WTC11 (cell line): ENCODE measurements around the gene TTLL11. TPM values are rescaled to one million over a fixed set of nuclear protein-coding genes. Genes with fewer than 3 reads are reported as not detected.

Experiments used
- ATAC-seq: fragments of 200-7000 bp; cut with Tn5 transposase; 2 replicates; pipeline ENCODE4 v1.10.0; 2021; ENCODE audit warnings: mild to moderate bottlenecking, moderate library complexity
- CTCF ChIA-PET: fragments of 300-600 bp; sonication (Branson Sonifier 250); formaldehyde crosslinking; loops from one replicate; lab custom pipeline; 2021; ENCODE audit warnings: antibody characterized with exemption; lab: Charles Lee
- POLR2A ChIA-PET: fragments of 350-600 bp; sonication (Branson Sonifier 250); formaldehyde crosslinking; loops from one replicate; lab custom pipeline; 2021; ENCODE audit warnings: antibody characterized with exemption; lab: Charles Lee
- DNase-seq: peaks from one replicate; pipeline ENCODE4 v3.0.0; 2021; ENCODE audit warnings: low spot score
- H3K27ac Mint-ChIP-seq: 2 replicates; pipeline ENCODE4 v1.8.0; 2021; ENCODE audit warnings: mixed read lengths
- H3K27me3 Mint-ChIP-seq: 2 replicates; pipeline ENCODE4 v1.8.0; 2021; ENCODE audit warnings: low read depth, mild to moderate bottlenecking, moderate library complexity, mixed read lengths
- H3K36me3 Mint-ChIP-seq: 2 replicates; pipeline ENCODE4 v1.8.0; 2021; ENCODE audit warnings: mixed read lengths
- H3K4me1 Mint-ChIP-seq: 2 replicates; pipeline ENCODE4 v1.8.0; 2022; ENCODE audit warnings: mixed read lengths
- H3K4me3 Mint-ChIP-seq: 2 replicates; pipeline ENCODE4 v1.8.0; 2021; ENCODE audit warnings: mild to moderate bottlenecking, moderate library complexity, mixed read lengths
- H3K9me3 Mint-ChIP-seq: 2 replicates; pipeline ENCODE4 v1.8.0; 2021; ENCODE audit warnings: mixed read lengths
- ARID4B ChIP-seq: sonication (generic); formaldehyde crosslinking; IDR thresholded peaks from 2 replicates; pipeline ENCODE4 v1.8.0; 2023; ENCODE audit warnings: missing genetic modification reagents, mild to moderate bottlenecking, borderline replicate concordance
- CDX4 ChIP-seq: fragments of 250-450 bp; sonication (Bioruptor Pico); IDR thresholded peaks from 2 replicates; pipeline ENCODE4 v1.9.0; 2021; ENCODE audit warnings: moderate library complexity, mild to moderate bottlenecking, inconsistent platforms, borderline replicate concordance
- E2F4 ChIP-seq: sonication (generic); formaldehyde crosslinking; IDR thresholded peaks from 2 replicates; pipeline ENCODE4 v1.8.1; 2022; ENCODE audit warnings: low read depth, mild to moderate bottlenecking, moderate library complexity, missing genetic modification reagents, borderline replicate concordance
- ELF4 ChIP-seq: sonication (generic); formaldehyde crosslinking; IDR thresholded peaks from 2 replicates; pipeline ENCODE4 v1.8.1; 2022; ENCODE audit warnings: low read depth, mild to moderate bottlenecking, moderate library complexity, missing genetic modification reagents
- ETV6 ChIP-seq: sonication (generic); formaldehyde crosslinking; IDR thresholded peaks from 2 replicates; pipeline ENCODE4 v1.8.1; 2022; ENCODE audit warnings: mild to moderate bottlenecking, missing genetic modification reagents
- FOXK1 ChIP-seq: sonication (generic); formaldehyde crosslinking; IDR thresholded peaks from 2 replicates; pipeline ENCODE4 v1.8.0; 2022; ENCODE audit warnings: mild to moderate bottlenecking, moderate library complexity, missing genetic modification reagents
- FOXP4 ChIP-seq: sonication (generic); formaldehyde crosslinking; IDR thresholded peaks from 2 replicates; pipeline ENCODE4 v1.8.0; 2022; ENCODE audit warnings: mild to moderate bottlenecking, missing genetic modification reagents
- JUN ChIP-seq: sonication (generic); formaldehyde crosslinking; IDR thresholded peaks from 2 replicates; pipeline ENCODE4 v1.8.0; 2023; ENCODE audit warnings: mild to moderate bottlenecking, missing genetic modification reagents
- MYBL2 ChIP-seq: sonication (generic); formaldehyde crosslinking; IDR thresholded peaks from 2 replicates; pipeline ENCODE4 v1.8.1; 2023; ENCODE audit warnings: mild to moderate bottlenecking, moderate library complexity, missing genetic modification reagents
- NR2C2 ChIP-seq: sonication (generic); formaldehyde crosslinking; IDR thresholded peaks from 2 replicates; pipeline ENCODE4 v1.8.0; 2022; ENCODE audit warnings: mild to moderate bottlenecking, missing genetic modification reagents
- ZNF138 ChIP-seq: sonication (generic); formaldehyde crosslinking; conservative IDR thresholded peaks from 2 replicates; pipeline ENCODE4 v1.8.1; 2022; ENCODE audit warnings: mild to moderate bottlenecking, moderate library complexity, missing genetic modification reagents
- ZNF532 ChIP-seq: fragments of 250-450 bp; sonication (Bioruptor Pico); IDR thresholded peaks from 2 replicates; pipeline ENCODE4 v1.9.0; 2021; ENCODE audit warnings: mild to moderate bottlenecking, borderline replicate concordance
- total RNA-seq: library from RNA; stranded (reverse); gene quantifications from 3 replicates; pipeline ENCODE4 v1.2.3, GENCODE V29; 2021

TTLL11 gene
- total RNA-seq, 1 experiment from 2014 or later = 1.1 TPM

- ATAC-seq (no peak), DNase-seq (no peak)
- CTCF ChIA-PET = interaction anchor here (1.0 kb wide), 1 partner anchor 328 kb away, joined by 3 read pairs; no protein-coding TSS in a partner anchor
- Mint-ChIP-seq H3K27me3 (no peaks in the 10 kb centered on the region; the same call in 1 of the 2 replicates), H3K4me1 (peaks cover 3% of the 10 kb centered on the region), H3K9me3 (no peaks in the 10 kb centered on the region), H3K27ac (no peak overlapping the region), H3K36me3 (no peaks in the 10 kb centered on the region), H3K4me3 (no peak overlapping the region)
- TF ChIP-seq JUN (CRISPR knock-in tag) (no peak), ELF4 (CRISPR knock-in tag) (no peak), MYBL2 (CRISPR knock-in tag) (no peak), ZNF138 (no peak), ETV6 (CRISPR knock-in tag) (no peak), FOXK1 (CRISPR knock-in tag) (no peak), CDX4 (CRISPR knock-in tag) (no peak), ARID4B (CRISPR knock-in tag) (no peak), FOXP4 (no peak), NR2C2 (CRISPR knock-in tag) (no peak), ZNF532 (CRISPR knock-in tag) (no peak), E2F4 (no peak)
- POLR2A ChIA-PET = no interaction called here
Observed at GRCh38 chr9:121878271-121878822, 214.8 kb downstream of the TTLL11 start.
